HepG2 (cell line): ENCODE data around the gene ROBO2. TPM values are rescaled to one million over a fixed set of nuclear protein-coding genes. Genes with fewer than 3 reads are reported as not detected.

Experiments used
- ATAC-seq: fragments of 200-7000 bp; cut with Tn5 transposase; 3 replicates; pipeline ENCODE4 v1.9.1; 2020; ENCODE audit warnings: mild to moderate bottlenecking, moderate library complexity
- BruUV-seq: library from RNA; stranded (reverse); fragments of 400-500 nt; replicated peaks from 2 replicates; lab custom pipeline; 2021; lab: Mats Ljungman, UMichigan
- CTCF ChIA-PET: fragments of 300-600 bp; formaldehyde crosslinking; extraction: SDS; loops from one replicate; lab custom pipeline; 2021; ENCODE audit warnings: low total read pairs, inconsistent platforms, low intra/inter-chr PET ratio; lab: Yijun Ruan, JAX
- POLR2A ChIA-PET: fragments of 350-600 bp; sonication (Branson Sonifier 250); formaldehyde crosslinking; loops from one replicate; lab custom pipeline; 2020; ENCODE audit warnings: antibody characterized with exemption, inconsistent platforms; lab: Yijun Ruan, JAX
- DNase-seq: peaks from one replicate; pipeline ENCODE4 v3.0.0-alpha.2; 2015; ENCODE audit warnings: low spot score
- FAIRE-seq: peaks from 3 replicates; lab custom pipeline; 2011; peaks lifted over from hg19 to GRCh38; lab: Jason Lieb, UNC
- H2AFZ ChIP-seq: one replicate; pipeline ENCODE4 v1.6.1; 2011; ENCODE audit warnings: low read length, inconsistent platforms
- H3K27ac ChIP-seq: fragments of 300-600 bp; 3 replicates; pipeline ENCODE4 v1.8.0; 2011; ENCODE audit warnings: mixed run types, mild to moderate bottlenecking, mixed read lengths, low read length, inconsistent platforms; ENCODE audit not compliant: insufficient read depth; ENCODE audit errors: extremely low read length
- H3K27me3 ChIP-seq, 2 experiments: fragments of 200-600 bp in 1 of 2; 2 replicates in 1 of 2; 3 replicates in 1 of 2; pipeline versions ENCODE4 v1.6.0 to v1.8.0; 2011; ENCODE audit warnings: low read length in 2 of 2, mild to moderate bottlenecking in 2 of 2, moderate library complexity in 2 of 2, inconsistent platforms in 1 of 2; ENCODE audit not compliant: insufficient read depth in 2 of 2, control insufficient read depth in 1 of 2
- H3K36me3 ChIP-seq, 2 experiments: fragments of 200-600 bp in 1 of 2; replicated peaks in 1 of 2; 2 replicates in 1 of 2; 3 replicates in 1 of 2; pipeline versions ENCODE4 v1.5.1 to v1.8.0; 2011; ENCODE audit warnings: low read length in 2 of 2, inconsistent platforms in 1 of 2; ENCODE audit not compliant: insufficient read depth in 2 of 2, control insufficient read depth in 1 of 2
- H3K4me1 ChIP-seq: 2 replicates; pipeline ENCODE4 v1.5.1; 2012; ENCODE audit warnings: low read length, inconsistent platforms; ENCODE audit not compliant: insufficient read depth
- H3K4me2 ChIP-seq: 2 replicates; pipeline ENCODE4 v1.6.0; 2011; ENCODE audit warnings: low read depth, low read length, inconsistent platforms
- H3K4me3 ChIP-seq, 3 experiments: fragments of 200-600 bp in 1 of 3; sonication (generic), shearing (Covaris generic) in 1 of 3; replicated peaks in 1 of 3; 2 replicates each; pipeline ENCODE4 v1.5.1; 2011 to 2016; ENCODE audit warnings: low read length in 3 of 3, inconsistent platforms in 2 of 3, low read depth in 2 of 3, mild to moderate bottlenecking in 2 of 3, control low read depth in 1 of 3, mixed read lengths in 1 of 3; ENCODE audit not compliant: insufficient read depth in 1 of 3
- H3K79me2 ChIP-seq: one replicate; pipeline ENCODE4 v1.6.1; 2011; ENCODE audit warnings: low read length, inconsistent platforms; ENCODE audit not compliant: insufficient read depth
- H3K9ac ChIP-seq: 2 replicates; pipeline ENCODE4 v1.6.0; 2011; ENCODE audit warnings: mild to moderate bottlenecking, low read depth, low read length, inconsistent platforms; ENCODE audit not compliant: insufficient read depth
- H3K9me3 ChIP-seq: 2 replicates; pipeline ENCODE4 v1.5.1; 2012; ENCODE audit warnings: mild to moderate bottlenecking, low read length
- H4K20me1 ChIP-seq: 2 replicates; pipeline ENCODE4 v1.6.0; 2011; ENCODE audit warnings: inconsistent platforms, mild to moderate bottlenecking, low read length, moderate library complexity; ENCODE audit not compliant: insufficient read depth
- FOXO1 ChIP-seq: sonication (generic); formaldehyde crosslinking; IDR thresholded peaks from 2 replicates; pipeline ENCODE4 v1.4.0; 2020; ENCODE audit warnings: missing genetic modification reagents
- HNRNPK ChIP-seq: fragments of 200-400 bp; formaldehyde crosslinking; IDR thresholded peaks from 2 replicates; pipeline ENCODE4 v1.6.1; 2018; ENCODE audit warnings: low read length, low read depth, moderate library complexity, mild to moderate bottlenecking; ENCODE audit not compliant: poor library complexity, severe bottlenecking
- HNRNPL ChIP-seq: fragments of 200-400 bp; formaldehyde crosslinking; IDR thresholded peaks from 2 replicates; pipeline ENCODE4 v1.6.1; 2017; ENCODE audit warnings: mild to moderate bottlenecking, low read depth, low read length
- ISL2 ChIP-seq: sonication (generic); formaldehyde crosslinking; IDR thresholded peaks from 2 replicates; pipeline ENCODE4 v1.5.0; 2020; ENCODE audit warnings: missing genetic modification reagents
- JARID2 ChIP-seq: sonication (generic); formaldehyde crosslinking; IDR thresholded peaks from 2 replicates; pipeline ENCODE4 v1.8.1; 2023; ENCODE audit warnings: missing genetic modification reagents, inconsistent platforms; ENCODE audit not compliant: insufficient replicate concordance
- NFKB2 ChIP-seq: sonication (generic); formaldehyde crosslinking; IDR thresholded peaks from 2 replicates; pipeline ENCODE4 v1.4.0; 2020; ENCODE audit warnings: missing genetic modification reagents, borderline replicate concordance
- NFRKB ChIP-seq: fragments of 450-650 bp; IDR thresholded peaks from 2 replicates; pipeline ENCODE4 v1.6.1; 2017
- NFYC ChIP-seq: IDR thresholded peaks from 2 replicates; pipeline ENCODE4 v1.6.1; 2016; ENCODE audit warnings: missing genetic modification reagents, missing compliant biosample characterization
- POLR2A ChIP-seq, 2 experiments: IDR thresholded peaks; 2 replicates each; pipeline ENCODE4 v1.6.1; 2011; ENCODE audit warnings: low read depth in 2 of 2, low read length in 2 of 2, mild to moderate bottlenecking in 1 of 2, moderate library complexity in 1 of 2; ENCODE audit not compliant: insufficient read depth in 1 of 2
- POLR2AphosphoS2 ChIP-seq: IDR thresholded peaks from 2 replicates; pipeline ENCODE4 v1.6.1; 2011; ENCODE audit warnings: low read depth, low read length, improper control_type of control experiment
- SP140L ChIP-seq: sonication (generic); formaldehyde crosslinking; IDR thresholded peaks from 2 replicates; pipeline ENCODE4 v1.4.0; 2020; ENCODE audit warnings: missing genetic modification reagents, borderline replicate concordance
- STAG1 ChIP-seq: sonication (generic); formaldehyde crosslinking; IDR thresholded peaks from 2 replicates; pipeline ENCODE4 v1.4.0; 2020; ENCODE audit warnings: missing genetic modification reagents
- ZMAT5 ChIP-seq: sonication (generic); formaldehyde crosslinking; IDR thresholded peaks from 2 replicates; pipeline ENCODE4 v1.5.0; 2020; ENCODE audit warnings: mild to moderate bottlenecking, low read depth, missing genetic modification reagents, borderline replicate concordance
- ZNF121 ChIP-seq: sonication (generic); formaldehyde crosslinking; IDR thresholded peaks from 2 replicates; pipeline ENCODE4 v1.5.0; 2020; ENCODE audit warnings: mild to moderate bottlenecking, missing genetic modification reagents
- ZNF18 ChIP-seq: sonication (generic); formaldehyde crosslinking; IDR thresholded peaks from 2 replicates; pipeline ENCODE4 v1.8.0; 2022; ENCODE audit warnings: mild to moderate bottlenecking, missing genetic modification reagents; ENCODE audit not compliant: insufficient replicate concordance
- ZNF547 ChIP-seq: sonication (generic); formaldehyde crosslinking; IDR thresholded peaks from 2 replicates; pipeline ENCODE4 v1.5.1; 2020; ENCODE audit warnings: mild to moderate bottlenecking, missing genetic modification reagents
- WGBS: methylation state at CpG from one replicate; pipeline ENCODE4 v1.1.6; 2017; ENCODE audit warnings: low lambda C conversion rate; 5-methylcytosine and 5-hydroxymethylcytosine counted together
- in situ Hi-C: cut with HindIII; loops from 2 replicates; pipeline ENCODE4 v1.10.0; 2017; ENCODE audit warnings: low pct_unique_long_range_greater_than_20kb; ENCODE audit not compliant: extremely low pct_ligation_motif_present
- intact Hi-C: fragments of 100-400 bp; cut with micrococcal nuclease; formaldehyde crosslinking; loops from one replicate; pipeline ENCODE4 v1.10.0; 2022; ENCODE audit not compliant: unreplicated experiment
- polyA plus RNA-seq, 8 experiments: library from polyadenylated mRNA; depleted of rRNA in 3 of 8; stranded (reverse) in 7 of 8; unstranded in 1 of 8; fragments of >200 nt; fragmentation: Illumina TruSeq in 4 of 8; extraction: Trizol in 4 of 8; gene quantifications; 2 replicates each; pipeline versions ENCODE4 v1.2.1 to v1.2.3, GENCODE V29; 2011 to 2016; ENCODE audit warnings: low read depth in 4 of 8, missing spikeins in 1 of 8, mixed read lengths in 1 of 8; ENCODE audit not compliant: insufficient read depth in 1 of 8
- total RNA-seq, 5 experiments: library from RNA; depleted of rRNA; stranded (reverse); fragments of >200 nt; fragmentation: Illumina TruSeq; extraction: Trizol; gene quantifications; 2 replicates each; pipeline ENCODE4 v1.2.3, GENCODE V29; 2016; ENCODE audit warnings: low read depth in 1 of 5
- TF ChIP-seq, protein P1 (sequence below): sonication (generic); formaldehyde crosslinking; IDR thresholded peaks from 2 replicates; pipeline ENCODE4 v1.8.0; 2022; ENCODE audit warnings: missing genetic modification reagents, mild to moderate bottlenecking, borderline replicate concordance

ROBO2 gene
- total and polyA plus RNA-seq, 2 of the 13 experiments (the other 11 are each of a cell fraction or from before 2014, with no cell fraction given), result not detected

GRCh38 chr3:77303955-77304699 is 264.2 kb downstream of the ROBO2 start (continued):
- TF ChIP-seq SP140L (CRISPR knock-in tag) (no peak), POLR2AphosphoS2 (no peak)
- TF ChIP-seq, protein P1, sequence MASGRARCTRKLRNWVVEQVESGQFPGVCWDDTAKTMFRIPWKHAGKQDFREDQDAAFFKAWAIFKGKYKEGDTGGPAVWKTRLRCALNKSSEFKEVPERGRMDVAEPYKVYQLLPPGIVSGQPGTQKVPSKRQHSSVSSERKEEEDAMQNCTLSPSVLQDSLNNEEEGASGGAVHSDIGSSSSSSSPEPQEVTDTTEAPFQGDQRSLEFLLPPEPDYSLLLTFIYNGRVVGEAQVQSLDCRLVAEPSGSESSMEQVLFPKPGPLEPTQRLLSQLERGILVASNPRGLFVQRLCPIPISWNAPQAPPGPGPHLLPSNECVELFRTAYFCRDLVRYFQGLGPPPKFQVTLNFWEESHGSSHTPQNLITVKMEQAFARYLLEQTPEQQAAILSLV (CRISPR knock-in tag), result no peak

DNA sequence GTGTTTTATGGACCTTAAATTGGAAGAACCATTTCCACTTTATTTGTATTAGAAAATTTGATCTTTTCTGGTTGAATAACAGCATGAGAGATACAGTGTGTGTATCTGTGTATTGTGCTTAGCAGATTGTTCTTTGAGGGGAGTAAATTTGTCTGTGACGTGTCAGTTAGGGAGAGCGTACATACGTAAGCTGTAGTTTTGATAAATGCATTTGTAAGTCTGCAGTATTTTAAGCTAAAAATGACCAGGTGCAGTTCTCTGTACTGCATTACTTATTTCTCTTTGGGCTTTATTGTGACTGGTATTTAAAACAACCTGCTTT is 264.8 kb downstream of the ROBO2 start:
- Histone ChIP-seq H3K9ac (no peak overlapping the region), H3K4me2 (no peak overlapping the region), H3K36me3 (no peaks in the 10 kb centered on the region), H3K27ac (no peak overlapping the region), H3K4me3 (no peak overlapping the region), H4K20me1 (no peaks in the 10 kb centered on the region), H3K79me2 (no peaks in the 10 kb centered on the region), H3K9me3 (no peaks in the 10 kb centered on the region), H3K4me1 (no peaks in the 10 kb centered on the region), H2AFZ (no peak overlapping the region), H3K27me3 (no peaks in the 10 kb centered on the region)
- no TSS peak for BruUV-seq
- CTCF ChIA-PET, result no interaction called here
- intact Hi-C loops (no loop called here), in situ Hi-C loops (no loop called here)
- DNase-seq (no peak), ATAC-seq (no peak), FAIRE-seq (no peak)
- POLR2A ChIA-PET, result no interaction called here
- 84% methylated on average over 3 of the region's 3 CpGs for WGBS
- TF ChIP-seq ISL2 (CRISPR knock-in tag) (no peak), ZMAT5 (no peak), HNRNPK (no peak), STAG1 (CRISPR knock-in tag) (no peak), ZNF547 (no peak), NFYC (CRISPR knock-in tag) (no peak), POLR2A (IDR thresholded peaks at IDR 0.05; ENCODE audit: insufficient read depth in 1 of 2, low read depth in 2 of 2, low read length in 2 of 2) (no peak), NFRKB (no peak), ZNF121 (CRISPR knock-in tag) (no peak), HNRNPL (no peak), NFKB2 (CRISPR knock-in tag) (no peak), ZNF18 (CRISPR knock-in tag) (no peak), FOXO1 (no peak), JARID2 (CRISPR knock-in tag) (no peak)
